Measurements from ENCODE around the gene PPIE. TPM values are rescaled to one million over a fixed set of nuclear protein-coding genes. Genes with fewer than 3 reads are reported as not detected.

PPIE gene
- total RNA-seq, 1 experiment from 2014 or later: 73.8 TPM

GRCh38 chr1:39788758-39789570 is 50.3 kb downstream of the PPIE start, which contains the start of gene BMP8B (continued):
- TF ChIP-seq CTCF (IDR thresholded peaks at IDR 0.05 in 2 of 3, conservative IDR thresholded peaks at IDR 0.05 in 1 of 3; ENCODE audit: borderline replicate concordance in 1 of 3, insufficient read depth in 1 of 3, low read depth in 2 of 3, low read length in 2 of 3): no peak
- peak; percentile 72 for TF ChIP-seq ZFX (IDR thresholded peaks at IDR 0.05)
- TF ChIP-seq SRF (IDR thresholded peaks at IDR 0.05; ENCODE audit: low read depth): no peak
- TF ChIP-seq SP1 (IDR thresholded peaks at IDR 0.05; ENCODE audit: low read depth): no peak; the same call in 1 of the 2 replicates
- TF ChIP-seq ELF1 (IDR thresholded peaks at IDR 0.05; ENCODE audit: borderline replicate concordance, low read depth): no peak
- peak; percentile 45; the same call in 1 of the 2 replicates for TF ChIP-seq SIN3A (IDR thresholded peaks at IDR 0.05; ENCODE audit: low read depth)
- TF ChIP-seq FOSL1 (IDR thresholded peaks at IDR 0.05; ENCODE audit: low read depth): no peak
- TF ChIP-seq EZH2phosphoT487 (IDR thresholded peaks at IDR 0.05; ENCODE audit: borderline replicate concordance): no peak
- TF ChIP-seq MAX (IDR thresholded peaks at IDR 0.05): peak; percentile 92
- no peak for TF ChIP-seq CEBPB (IDR thresholded peaks at IDR 0.05; ENCODE audit: low read depth)
- no peak for TF ChIP-seq TCF7L2 (IDR thresholded peaks at IDR 0.05; ENCODE audit: borderline replicate concordance, extremely low read depth, insufficient read depth, insufficient read length)
- peak; percentile 68 for TF ChIP-seq EGR1 (IDR thresholded peaks at IDR 0.05; ENCODE audit: low read depth)
- TF ChIP-seq JUND (IDR thresholded peaks at IDR 0.05): no peak
- TF ChIP-seq RAD21 (IDR thresholded peaks at IDR 0.05; ENCODE audit: low read depth): no peak
- TF ChIP-seq ATF3 (IDR thresholded peaks at IDR 0.05): no peak
- TF ChIP-seq POLR2A (IDR thresholded peaks at IDR 0.05; ENCODE audit: borderline replicate concordance, extremely low read depth, insufficient read depth, insufficient read length): peak; percentile 38
- no peak for TF ChIP-seq YY1 (IDR thresholded peaks at IDR 0.05; ENCODE audit: extremely low read depth, insufficient replicate concordance, low read depth, low read length)

Data from HCT116 (cell line).